Left lung (tissue), 10 donors: Measurements from ENCODE around the gene PLD4. TPM values are rescaled to one million over a fixed set of nuclear protein-coding genes. Genes with fewer than 3 reads are reported as not detected.
A peak's percentile ranks its signal among the peaks of the same experiment; 100 is the strongest.

Experiments used
- ATAC-seq: fragments of 200-7000 bp; cut with Tn5 transposase; one replicate; pipeline ENCODE4 v1.9.1; 2020; ENCODE audit warnings: moderate library complexity
- DNase-seq, 4 donors: peaks; one replicate each; pipeline ENCODE4 v3.0.0-alpha.2; 2013 to 2020
- H3K27ac ChIP-seq, 2 donors: fragments of 200-600 bp; sonication (generic) in 1 of 2; one replicate each; pipeline versions ENCODE4 v1.5.0 to v1.8.0; 2020 to 2021
- H3K27me3 ChIP-seq, 2 donors: fragments of 200-600 bp; sonication (generic) in 1 of 2; one replicate each; pipeline versions ENCODE4 v1.5.0 to v1.8.0; 2020 to 2021
- H3K36me3 ChIP-seq, 2 donors: fragments of 200-600 bp; sonication (generic) in 1 of 2; one replicate each; pipeline versions ENCODE4 v1.5.0 to v1.8.0; 2020 to 2021
- H3K4me1 ChIP-seq, 2 donors: fragments of 200-600 bp; one replicate each; pipeline ENCODE4 v1.8.0; 2021
- H3K4me3 ChIP-seq, 2 donors: fragments of 200-600 bp; sonication (generic) in 1 of 2; one replicate each; pipeline versions ENCODE4 v1.5.0 to v1.8.0; 2020 to 2021; ENCODE audit warnings: mild to moderate bottlenecking in 1 of 2
- H3K9me3 ChIP-seq, 2 donors: fragments of 200-600 bp; sonication (generic) in 1 of 2; one replicate each; pipeline versions ENCODE4 v1.5.0 to v1.8.0; 2020 to 2021
- CTCF ChIP-seq, 2 donors: fragments of 200-600 bp; sonication (generic) in 1 of 2; IDR thresholded peaks; one replicate each; pipeline versions ENCODE4 v1.5.0 to v1.8.0; 2021; ENCODE audit warnings: antibody characterized with exemption in 2 of 2
- intact Hi-C, 2 donors: fragments of 100-400 bp; cut with DNase I; formaldehyde crosslinking; loops; one replicate each; pipeline versions ENCODE4 v1.11.2 to v1.14.2; 2022
- polyA plus RNA-seq, 6 donors: library from polyadenylated mRNA; unstranded; fragments of 120-200 nt; gene quantifications; one replicate each; pipeline ENCODE4 v1.2.1, GENCODE V29; 2013; ENCODE audit not compliant: insufficient read length in 6 of 6
- total RNA-seq, 2 donors: library from RNA; stranded (reverse); fragmentation: NEBNext Ultra II Directional; extraction: Animal tissue kit (Norgen Biotek cat#: 25700); gene quantifications; one replicate each; pipeline ENCODE4 v1.2.1, GENCODE V29; 2021
- donor health status: DM: no; HTN: yes; CAD: no.
- donor health status: DM: no; HTN: no; CAD: no.

The PLD4 gene
- total and polyA plus RNA-seq, 8 donors, result 0.76 to 8.0 (median 4.7) TPM

DNA sequence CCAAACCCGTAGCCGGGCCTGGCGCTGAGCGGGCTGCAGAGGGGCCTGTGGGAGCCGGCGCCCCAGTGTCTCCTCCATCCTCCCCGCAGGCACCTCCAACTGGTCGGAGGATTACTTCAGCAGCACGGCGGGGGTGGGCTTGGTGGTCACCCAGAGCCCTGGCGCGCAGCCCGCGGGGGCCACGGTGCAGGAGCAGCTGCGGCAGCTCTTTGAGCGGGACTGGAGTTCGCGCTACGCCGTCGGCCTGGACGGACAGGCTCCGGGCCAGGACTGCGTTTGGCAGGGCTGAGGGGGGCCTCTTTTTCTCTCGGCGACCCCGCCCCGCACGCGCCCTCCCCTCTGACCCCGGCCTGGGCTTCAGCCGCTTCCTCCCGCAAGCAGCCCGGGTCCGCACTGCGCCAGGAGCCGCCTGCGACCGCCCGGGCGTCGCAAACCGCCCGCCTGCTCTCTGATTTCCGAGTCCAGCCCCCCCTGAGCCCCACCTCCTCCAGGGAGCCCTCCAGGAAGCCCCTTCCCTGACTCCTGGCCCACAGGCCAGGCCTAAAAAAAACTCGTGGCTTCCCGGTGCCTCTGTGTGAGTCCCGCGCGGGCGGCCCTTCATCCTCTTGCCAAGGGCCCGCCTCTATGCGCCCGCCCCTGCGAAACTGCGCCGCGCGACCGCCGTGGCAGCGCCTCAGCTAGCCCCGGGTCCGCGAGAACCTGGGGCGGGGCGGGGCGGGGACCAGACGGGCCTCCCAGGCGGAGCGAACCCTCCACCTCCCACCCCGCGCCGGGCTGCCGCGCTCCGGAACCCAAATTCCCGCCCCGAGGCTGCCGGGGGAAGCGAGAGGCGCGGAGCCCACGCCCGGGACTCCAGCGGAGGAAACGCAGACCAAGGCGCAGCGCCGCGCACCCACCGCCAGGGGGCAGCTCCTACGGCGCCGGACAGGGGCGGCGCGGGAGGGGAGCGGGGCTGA lies 8.3 kb downstream of the PLD4 start:
- ATAC-seq (peak; percentile 95), DNase-seq (peak; percentile 82 to 97 (median 89))
- Histone ChIP-seq H3K4me1 (peaks cover 8 to 13% of the 10 kb centered on the region in 2 donors), H3K4me3 (peak overlapping the region; percentile 38 to 48), H3K9me3 (no peaks in the 10 kb centered on the region), H3K27ac (peak overlapping the region in 1 of 2 donors; percentile 48), H3K27me3 (peaks cover 4 to 60% of the 10 kb centered on the region in 2 donors), H3K36me3 (no peaks in the 10 kb centered on the region)
- intact Hi-C loops, result no loop called here
- TF ChIP-seq CTCF (IDR thresholded peaks at IDR 0.05), result peak; percentile 67 to 86

DNA sequence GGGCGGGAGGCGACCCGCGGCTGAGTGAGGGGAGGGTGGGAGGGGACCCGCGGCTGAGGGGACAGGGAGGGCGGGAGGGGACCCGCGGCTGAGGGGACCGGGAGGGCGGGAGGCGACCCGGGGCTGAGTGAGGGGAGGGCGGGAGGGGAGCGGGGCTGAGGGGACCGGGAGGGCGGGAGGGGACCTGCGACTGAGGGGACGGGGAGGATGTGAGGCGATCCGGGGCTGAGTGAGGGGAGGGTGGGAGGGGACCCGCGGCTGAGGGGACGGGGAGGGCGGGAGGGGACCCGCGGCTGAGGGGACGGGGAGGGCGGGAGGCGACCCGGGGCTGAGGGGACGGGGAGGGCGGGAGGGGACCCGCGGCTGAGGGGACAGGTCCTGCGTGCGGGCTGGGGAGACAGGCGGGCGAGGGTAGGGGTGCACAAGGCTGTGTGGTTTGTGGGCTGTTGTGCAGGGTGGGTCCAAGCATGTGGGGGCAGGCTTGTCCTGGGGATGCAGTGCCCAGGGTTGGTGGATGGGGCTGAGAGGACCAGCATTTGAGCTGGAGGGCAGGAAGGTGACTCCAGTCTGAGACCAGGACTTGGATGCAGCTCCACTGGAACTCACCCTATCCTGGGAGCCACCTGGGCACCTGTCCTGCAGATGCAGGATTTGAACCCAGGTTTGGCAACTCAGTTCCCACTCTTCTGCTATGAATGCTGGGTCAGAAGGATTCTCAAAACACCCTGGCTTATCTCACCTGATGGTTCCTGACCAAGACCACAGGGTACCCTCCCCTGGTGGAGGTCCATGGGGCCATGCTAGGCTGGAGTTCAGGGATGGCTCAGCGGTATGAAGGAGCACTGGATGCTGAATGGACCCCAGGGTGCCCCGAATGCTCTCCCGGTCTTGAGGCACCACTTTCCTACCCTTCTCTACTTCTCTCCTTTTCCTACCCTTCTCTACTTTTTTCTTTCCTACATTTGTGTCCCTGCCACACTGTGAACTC lies 9.4 kb downstream of the PLD4 start:
- intact Hi-C loops, result no loop called here
- H3K4me3 ChIP-seq, result peak overlapping the region; percentile 38 to 48

DNA sequence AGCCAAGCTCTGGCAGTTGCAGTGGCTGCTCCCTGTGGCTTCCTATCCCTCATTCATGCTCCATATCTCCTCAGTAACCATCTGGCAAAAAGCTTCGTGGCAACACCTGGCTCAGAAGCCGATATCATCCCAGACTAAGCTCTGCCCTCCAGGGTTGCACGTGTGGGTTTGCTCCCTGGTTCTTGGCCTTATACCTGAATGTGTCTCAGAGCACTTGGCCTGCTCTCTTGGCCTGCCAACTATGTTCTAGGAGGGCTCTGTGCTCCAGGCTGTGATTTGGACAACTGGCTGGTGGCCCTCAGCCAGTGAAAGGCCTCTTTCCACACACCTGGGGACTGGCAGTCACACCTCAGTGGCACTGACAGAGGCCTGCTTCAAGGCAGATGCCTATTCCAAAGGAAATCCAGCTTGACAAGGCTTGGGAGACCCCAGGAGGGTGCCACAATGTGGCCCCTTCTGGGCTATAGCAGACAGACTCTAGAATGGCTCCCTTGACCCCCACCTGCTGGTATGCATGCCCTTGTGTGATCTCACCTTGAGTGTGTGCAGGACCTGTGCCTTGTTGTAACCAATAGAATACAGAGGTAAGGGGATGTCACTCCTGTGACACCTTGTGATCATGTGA lies 10.5 kb downstream of the PLD4 start:
- ATAC-seq, result no peak
- Histone ChIP-seq H3K27me3 (peaks cover 4 to 52% of the 10 kb centered on the region in 2 donors), H3K4me3 (no peak overlapping the region), H3K36me3 (no peaks in the 10 kb centered on the region), H3K27ac (no peak overlapping the region), H3K4me1 (peaks cover 8 to 13% of the 10 kb centered on the region in 2 donors), H3K9me3 (no peaks in the 10 kb centered on the region)
- peak in 1 of 4 donors; percentile 15 for DNase-seq
- intact Hi-C loops, result no loop called here
- TF ChIP-seq CTCF (IDR thresholded peaks at IDR 0.05), result no peak

More for the DNA sequence above, 9.4 kb downstream of the PLD4 start:
- Histone ChIP-seq H3K36me3 (no peaks in the 10 kb centered on the region), H3K4me1 (peaks cover 8 to 13% of the 10 kb centered on the region in 2 donors), H3K9me3 (no peaks in the 10 kb centered on the region), H3K27ac (no peak overlapping the region), H3K27me3 (peaks cover 4 to 52% of the 10 kb centered on the region in 2 donors)
- no peak for TF ChIP-seq CTCF (IDR thresholded peaks at IDR 0.05)
- peak in 1 of 4 donors; percentile 25 for DNase-seq
- no peak for ATAC-seq

DNA sequence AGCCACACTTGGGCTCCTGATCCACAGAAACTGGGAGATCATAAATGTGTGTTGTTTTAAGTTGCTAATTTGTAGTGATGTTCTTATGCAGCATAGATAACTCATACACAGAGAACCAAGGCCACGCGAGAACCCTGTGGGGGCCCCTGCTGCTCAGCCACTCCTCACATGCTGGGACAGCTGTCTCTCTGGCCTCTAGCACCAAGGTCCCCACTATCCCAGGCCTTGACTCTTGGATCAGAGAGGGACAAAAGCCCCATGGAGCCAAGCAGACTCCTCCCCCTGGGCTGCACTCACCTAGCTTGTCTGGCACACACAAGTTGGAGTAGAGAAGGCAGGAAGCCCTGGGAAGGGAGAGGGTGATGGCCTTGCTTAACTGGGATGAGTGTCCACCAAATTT lies 11.3 kb downstream of the PLD4 start:
- intact Hi-C loops, result no loop called here

More for the DNA sequence above, 11.3 kb downstream of the PLD4 start:
- H3K4me1 ChIP-seq, result peaks cover 8 to 13% of the 10 kb centered on the region in 2 donors
- H3K9me3 ChIP-seq, result no peaks in the 10 kb centered on the region
- DNase-seq (no peak), ATAC-seq (no peak)
- no peak for TF ChIP-seq CTCF (IDR thresholded peaks at IDR 0.05)
- no peak overlapping the region for H3K4me3 ChIP-seq
- H3K27ac ChIP-seq, result no peak overlapping the region
- peaks cover 4 to 52% of the 10 kb centered on the region in 2 donors for H3K27me3 ChIP-seq
- H3K36me3 ChIP-seq, result no peaks in the 10 kb centered on the region
